ENCODE measurements around the gene SLFN12L.

SLFN12L gene

GRCh38 chr17:35429702-35430101 lies 107.8 kb downstream of the SLFN12L start:
- peaks cover 47% of the 10 kb centered on the region for H3K4me1 ChIP-seq (ENCODE audit: control insufficient read depth, insufficient read depth, low read length)
- H3K9me3 ChIP-seq (ENCODE audit: control insufficient read depth, insufficient read depth, low read length), result no peaks in the 10 kb centered on the region
- H3K9ac ChIP-seq (ENCODE audit: low read depth, low read length), result no peak overlapping the region
- peak overlapping the region; percentile 2 for H3K27ac ChIP-seq (ENCODE audit: low read depth, low read length)
- H3K27me3 ChIP-seq (ENCODE audit: control insufficient read depth, insufficient read depth, low read length), result peaks cover 8% of the 10 kb centered on the region; the same call in 1 of the 2 replicates
- H3K36me3 ChIP-seq (ENCODE audit: control insufficient read depth, insufficient read depth, low read length), result no peaks in the 10 kb centered on the region
- 0 out of 2 replicates have a peak overlapping the region, but pooled peaks have one; percentile 7 for H3K4me3 ChIP-seq (ENCODE audit: low read depth, low read length)

GRCh38 chr17:35428229-35428628 lies 109.2 kb downstream of the SLFN12L start:
- Histone ChIP-seq H3K4me3 (ENCODE audit: low read depth, low read length) (no peak overlapping the region), H3K27me3 (ENCODE audit: control insufficient read depth, insufficient read depth, low read length) (peaks cover 8% of the 10 kb centered on the region; the same call in 1 of the 2 replicates), H3K9ac (ENCODE audit: low read depth, low read length) (no peak overlapping the region), H3K36me3 (ENCODE audit: control insufficient read depth, insufficient read depth, low read length) (no peaks in the 10 kb centered on the region; the same call in 1 of the 2 replicates), H3K9me3 (ENCODE audit: control insufficient read depth, insufficient read depth, low read length) (no peaks in the 10 kb centered on the region), H3K27ac (ENCODE audit: low read depth, low read length) (no peak overlapping the region), H3K4me1 (ENCODE audit: control insufficient read depth, insufficient read depth, low read length) (peaks cover 42% of the 10 kb centered on the region)

GRCh38 chr17:35423761-35424160 lies 113.7 kb downstream of the SLFN12L start:
- Histone ChIP-seq H3K27ac (ENCODE audit: low read depth, low read length) (no peak overlapping the region), H3K4me1 (ENCODE audit: control insufficient read depth, insufficient read depth, low read length) (peaks cover 12% of the 10 kb centered on the region), H3K36me3 (ENCODE audit: control insufficient read depth, insufficient read depth, low read length) (peaks cover 28% of the 10 kb centered on the region), H3K4me3 (ENCODE audit: low read depth, low read length) (no peak overlapping the region), H3K9me3 (ENCODE audit: control insufficient read depth, insufficient read depth, low read length) (no peaks in the 10 kb centered on the region), H3K9ac (ENCODE audit: low read depth, low read length) (no peak overlapping the region), H3K27me3 (ENCODE audit: control insufficient read depth, insufficient read depth, low read length) (no peaks in the 10 kb centered on the region)

All from HUES48 (cell line).